ENCODE measurements around the gene SORL1-AS1.

Gene SORL1-AS1

GRCh38 chr11:121489823-121490222 lies 37.1 kb upstream of the SORL1-AS1 start:
- H3K27ac Mint-ChIP-seq = peak overlapping the region in 1 of 3 experiments; percentile 54; a peak in 1 of 7 replicates
- DNase-seq = no peak

More at GRCh38 chr11:121489823-121490222, 37.1 kb upstream of the SORL1-AS1 start:
- no CpG with 5 or more reads among the region's 2 CpGs for WGBS (ENCODE audit: extremely low coverage, insufficient read length, low lambda C conversion rate)
- Histone ChIP-seq H3K27me3 (ENCODE audit: insufficient read depth, low read length) (no peaks in the 10 kb centered on the region), H2AFZ (ENCODE audit: low read length) (no peak overlapping the region), H3K14ac (ENCODE audit: insufficient read depth, low read length) (no peak overlapping the region), H3K4ac (ENCODE audit: low read depth, low read length) (no peak overlapping the region), H3K4me1 (ENCODE audit: insufficient read depth, low read length) (peaks cover 8% of the 10 kb centered on the region; the same call in 1 of the 2 replicates), H2BK12ac (ENCODE audit: insufficient read length, low read depth, low read length) (no peak overlapping the region), H3K27ac (ENCODE audit: insufficient read length, low read depth, low read length) (no peak overlapping the region), H2BK15ac (ENCODE audit: low read depth, low read length) (no peak overlapping the region), H4K91ac (ENCODE audit: insufficient read length, low read depth, low read length) (no peak overlapping the region), H2BK120ac (ENCODE audit: low read depth, low read length, poor library complexity, severe bottlenecking) (no peak overlapping the region), H4K8ac (replicated peaks; ENCODE audit: insufficient read length, low read depth, low read length) (no peak overlapping the region), H3K56ac (ENCODE audit: insufficient read length, low read depth, low read length) (no peak overlapping the region), H3K9me3 (ENCODE audit: control insufficient read depth, low read depth, low read length) (no peaks in the 10 kb centered on the region), H2BK5ac (ENCODE audit: insufficient read length, low read length) (no peak overlapping the region), H3T11ph (ENCODE audit: low read length) (no peak overlapping the region), H3K23ac (ENCODE audit: insufficient read length, low read depth, low read length) (no peak overlapping the region), H3K4me2 (ENCODE audit: insufficient read depth, insufficient read length, low read length) (no peak overlapping the region), H2BK20ac (ENCODE audit: low read depth, low read length, poor library complexity, severe bottlenecking) (no peak overlapping the region), H3K18ac (ENCODE audit: insufficient read length, low read depth, low read length) (no peak overlapping the region), H3K23me2 (ENCODE audit: insufficient read length, low read depth, low read length, poor library complexity, severe bottlenecking) (no peaks in the 10 kb centered on the region), H3K79me2 (ENCODE audit: insufficient read depth, low read length) (no peaks in the 10 kb centered on the region), H4K5ac (ENCODE audit: insufficient read length, low read depth, low read length) (no peak overlapping the region), H4K20me1 (ENCODE audit: control insufficient read depth, insufficient read depth, insufficient read length) (no peaks in the 10 kb centered on the region), H3K9ac (ENCODE audit: extremely low read depth, insufficient read length, low read length) (no peak overlapping the region), H3K79me1 (ENCODE audit: insufficient read depth, low read depth, low read length, poor library complexity, severe bottlenecking) (no peaks in the 10 kb centered on the region), H2AK5ac (ENCODE audit: insufficient read length, low read length) (no peak overlapping the region)
- Mint-ChIP-seq H3K9me3 (no peaks in the 10 kb centered on the region), H3K4me3 (no peak overlapping the region), H3K36me3 (ENCODE audit: insufficient read depth in 1 of 3, low read depth in 3 of 3) (peaks cover 30 to 64% (median 58%) of the 10 kb centered on the region in 3 experiments; a peak in 6 of 7 replicates), H3K4me1 (peaks cover 13 to 18% of the 10 kb centered on the region in 2 experiments), H3K27me3 (ENCODE audit: low read depth) (no peaks in the 10 kb centered on the region)
- TF ChIP-seq CTCF (conservative IDR thresholded peaks at IDR 0.05) = no peak
